ENCODE data around the gene CASP6. TPM values are rescaled to one million over a fixed set of nuclear protein-coding genes. Genes with fewer than 3 reads are reported as not detected.

CASP6 gene
- total and polyA plus RNA-seq, 3 experiments from 2014 or later = 14.9 to 61.0 (median 15.4) TPM

- Mint-ChIP-seq H3K9me3 (no peaks in the 10 kb centered on the region), H3K27me3 (no peaks in the 10 kb centered on the region), H3K4me1 (peaks cover 27 to 51% (median 34%) of the 10 kb centered on the region in 3 donors), H3K4me3 (no peak overlapping the region), H3K36me3 (peaks cover 0 to 61% (median 4%) of the 10 kb centered on the region in 3 donors), H3K27ac (peak overlapping the region in 4 of 8 donors; percentile 17 to 59 (median 32))
- POLR2A ChIA-PET = no interaction called here
- Histone ChIP-seq H3K27ac (ENCODE audit: low read depth, low read length) (no peak overlapping the region), H3K9me3 (ENCODE audit: low read length) (no peaks in the 10 kb centered on the region), H3K27me3 (ENCODE audit: insufficient read depth, low read length, poor library complexity, severe bottlenecking) (no peaks in the 10 kb centered on the region), H3K36me3 (ENCODE audit: insufficient read depth, low read length) (peaks cover 5% of the 10 kb centered on the region), H3K4me1 (ENCODE audit: insufficient read depth, low read length) (peaks cover 19% of the 10 kb centered on the region), H3K4me3 (ENCODE audit: low read length) (no peak overlapping the region)
- no peak for DNase-seq
- CTCF ChIA-PET = interaction anchor here (1.1 to 1.5 kb wide), 2 partner anchors 12 to 14 kb away, joined by 3 read pairs; no protein-coding TSS in a partner anchor
These were observed 41.1 kb downstream of the CASP6 start for GRCh38 chr4:109662116-109662515.

DNA sequence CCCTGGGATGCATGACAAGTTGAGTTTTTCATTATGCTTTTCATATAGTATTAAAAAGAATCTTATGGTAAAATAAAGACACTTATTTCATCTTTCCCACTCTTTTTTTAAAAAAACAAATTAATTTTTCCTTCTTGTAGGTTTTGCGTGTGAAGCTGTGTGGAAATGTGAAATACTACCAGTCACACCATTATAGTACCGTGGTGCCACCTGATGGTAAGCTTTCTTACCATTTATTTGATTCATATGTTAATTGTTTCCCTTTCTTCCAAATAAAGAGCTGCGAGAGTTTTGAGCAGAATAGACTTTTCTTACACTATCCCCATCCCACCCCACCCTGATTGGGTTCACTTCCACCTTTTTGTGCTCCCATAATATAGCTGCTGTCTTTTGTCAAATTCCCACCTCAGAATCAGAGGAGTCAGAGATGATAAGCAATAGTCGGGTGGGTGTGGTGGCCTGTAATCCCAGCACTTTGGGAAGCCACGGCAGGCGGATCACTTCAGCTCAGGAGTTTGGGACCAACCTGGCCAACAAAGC is 44.3 kb downstream of the CASP6 start:
- H3K4me1 Mint-ChIP-seq = peaks cover 30 to 55% (median 30%) of the 10 kb centered on the region in 3 donors
- Histone ChIP-seq H3K27me3 (ENCODE audit: insufficient read depth, low read length, poor library complexity, severe bottlenecking) (no peaks in the 10 kb centered on the region), H3K4me3 (ENCODE audit: low read length) (no peak overlapping the region), H3K27ac (ENCODE audit: low read depth, low read length) (no peak overlapping the region), H3K4me1 (ENCODE audit: insufficient read depth, low read length) (peaks cover 21% of the 10 kb centered on the region), H3K9me3 (ENCODE audit: low read length) (no peaks in the 10 kb centered on the region), H3K36me3 (ENCODE audit: insufficient read depth, low read length) (peaks cover 5% of the 10 kb centered on the region)
- CTCF ChIA-PET = interaction anchor here (0.7 to 1.6 kb wide), 4 partner anchors 97 to 226 kb away, joined by 4 to 6 read pairs (median 4); partner anchors contain the start of gene MCUB
- POLR2A ChIA-PET = interaction anchor here (1.1 kb wide), 1 partner anchor 99 kb away, joined by 7 read pairs; the partner anchor contains the start of gene MCUB
- H3K9me3 Mint-ChIP-seq = no peaks in the 10 kb centered on the region
- no peaks in the 10 kb centered on the region for H3K27me3 Mint-ChIP-seq
- no peak overlapping the region for H3K4me3 Mint-ChIP-seq
- H3K36me3 Mint-ChIP-seq = peaks cover 0 to 44% (median 2%) of the 10 kb centered on the region in 3 donors
- peak in 1 of 5 donors; percentile 29 for DNase-seq
- H3K27ac Mint-ChIP-seq = peak overlapping the region in 2 of 8 donors; percentile 27 to 29

DNA sequence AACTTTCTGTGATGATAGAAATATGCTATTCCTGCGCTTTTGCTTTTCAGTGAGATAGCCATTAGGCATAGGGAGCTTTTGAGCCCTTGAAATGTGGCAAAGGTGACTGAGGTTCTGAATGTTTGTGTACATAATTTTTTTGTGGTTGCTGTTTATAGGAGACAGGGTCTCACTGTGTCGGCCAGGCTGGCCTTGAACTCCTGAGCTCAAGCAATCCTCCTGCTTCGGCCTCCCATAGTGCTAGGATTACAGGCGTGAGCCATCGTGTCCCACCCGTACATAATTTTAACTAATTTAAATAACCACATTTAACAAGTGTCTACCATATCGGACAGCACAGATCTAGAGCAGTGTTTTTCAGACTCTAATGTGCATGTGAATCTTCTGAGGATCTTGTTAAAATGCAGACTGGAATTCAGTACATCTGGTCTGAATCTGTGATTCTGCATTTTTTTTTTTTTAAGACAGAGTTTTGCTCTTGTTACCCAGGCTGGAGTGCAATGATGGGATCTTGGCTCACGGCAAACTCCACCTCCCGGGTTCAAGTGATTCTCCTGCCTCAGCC is 45.3 kb downstream of the CASP6 start:
- Histone ChIP-seq H3K27me3 (ENCODE audit: insufficient read depth, low read length, poor library complexity, severe bottlenecking) (no peaks in the 10 kb centered on the region), H3K4me1 (ENCODE audit: insufficient read depth, low read length) (peaks cover 21% of the 10 kb centered on the region), H3K9me3 (ENCODE audit: low read length) (no peaks in the 10 kb centered on the region), H3K27ac (ENCODE audit: low read depth, low read length) (no peak overlapping the region), H3K36me3 (ENCODE audit: insufficient read depth, low read length) (peaks cover 5% of the 10 kb centered on the region), H3K4me3 (ENCODE audit: low read length) (no peak overlapping the region)
- peak overlapping the region in 6 of 8 donors; percentile 3 to 68 (median 24) for H3K27ac Mint-ChIP-seq
- no peak overlapping the region for H3K4me3 Mint-ChIP-seq
- H3K4me1 Mint-ChIP-seq = peaks cover 27 to 58% (median 30%) of the 10 kb centered on the region in 3 donors
- ChIA-PET POLR2A (no interaction called here), CTCF (interaction anchor here (0.7 to 1.6 kb wide), 3 partner anchors 96 to 225 kb away, joined by 4 to 5 read pairs (median 4); partner anchors contain the start of gene MCUB)
- DNase-seq = no peak
- H3K9me3 Mint-ChIP-seq = peaks cover 0 to 3% (median 0%) of the 10 kb centered on the region in 5 donors
- no peaks in the 10 kb centered on the region for H3K27me3 Mint-ChIP-seq
- peaks cover 4 to 40% (median 4%) of the 10 kb centered on the region in 3 donors for H3K36me3 Mint-ChIP-seq

- ChIA-PET CTCF (interaction anchor here (1.0 to 1.7 kb wide), 3 partner anchors 10 to 222 kb away, joined by 3 to 5 read pairs (median 3); partner anchors contain the start of gene SEC24B), POLR2A (no interaction called here)
- H3K36me3 Mint-ChIP-seq = peaks cover 5 to 39% (median 25%) of the 10 kb centered on the region in 3 donors
- Histone ChIP-seq H3K27ac (ENCODE audit: low read depth, low read length) (no peak overlapping the region), H3K4me3 (ENCODE audit: low read length) (no peak overlapping the region), H3K27me3 (ENCODE audit: insufficient read depth, low read length, poor library complexity, severe bottlenecking) (no peaks in the 10 kb centered on the region), H3K9me3 (ENCODE audit: low read length) (peaks cover 8% of the 10 kb centered on the region), H3K4me1 (ENCODE audit: insufficient read depth, low read length) (peaks cover 40% of the 10 kb centered on the region), H3K36me3 (ENCODE audit: insufficient read depth, low read length) (peaks cover 4% of the 10 kb centered on the region)
- no peak for DNase-seq
- no peaks in the 10 kb centered on the region for H3K27me3 Mint-ChIP-seq
- peak overlapping the region in 4 of 8 donors; percentile 13 to 68 (median 63) for H3K27ac Mint-ChIP-seq
- H3K4me1 Mint-ChIP-seq = peaks cover 30 to 61% (median 37%) of the 10 kb centered on the region in 3 donors
- peak overlapping the region in 1 of 7 donors; percentile 6 for H3K4me3 Mint-ChIP-seq
- peaks cover 4 to 11% (median 9%) of the 10 kb centered on the region in 5 donors for H3K9me3 Mint-ChIP-seq
These were observed 47.8 kb downstream of the CASP6 start for GRCh38 chr4:109655396-109655795.

- peaks cover 5 to 38% (median 23%) of the 10 kb centered on the region in 3 donors for H3K4me1 Mint-ChIP-seq
These were observed 53.4 kb downstream of the CASP6 start for GRCh38 chr4:109649872-109650271.

DNA sequence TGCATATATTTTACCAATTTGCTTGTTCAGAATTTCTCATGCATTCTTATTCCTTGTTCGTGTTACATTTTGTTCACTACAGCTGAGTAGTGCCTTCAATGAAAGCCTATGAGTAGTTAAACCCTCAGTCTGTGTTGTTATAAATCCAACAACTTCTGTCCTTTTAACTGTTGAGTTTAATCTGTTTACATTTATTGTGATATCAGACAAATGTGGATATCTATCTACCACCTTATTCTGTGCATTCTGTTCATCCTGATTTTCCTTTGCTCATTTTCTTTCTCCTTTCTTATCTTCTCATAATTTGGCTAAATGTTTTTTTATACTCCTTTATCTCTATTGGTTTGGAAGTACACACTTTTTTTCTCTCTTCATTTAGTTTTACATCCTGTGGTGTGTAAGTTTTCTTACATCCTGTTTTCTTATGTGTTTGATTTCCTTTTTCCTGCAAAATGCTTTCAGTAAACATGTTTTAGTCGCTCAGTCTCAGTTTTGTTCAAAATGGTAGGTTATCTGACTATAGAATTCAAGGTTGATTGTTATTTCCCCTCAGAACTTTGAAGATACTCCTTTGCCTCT is 54.2 kb downstream of the CASP6 start:
- peaks cover 79% of the 10 kb centered on the region for H3K4me1 ChIP-seq (ENCODE audit: insufficient read depth, low read length)
- Mint-ChIP-seq H3K4me1 (peaks cover 0 to 34% (median 18%) of the 10 kb centered on the region in 3 donors), H3K9me3 (peaks cover 4 to 16% (median 9%) of the 10 kb centered on the region in 5 donors), H3K27me3 (no peaks in the 10 kb centered on the region), H3K36me3 (peaks cover 5 to 27% (median 21%) of the 10 kb centered on the region in 3 donors), H3K4me3 (peak overlapping the region; percentile 34 to 86 (median 67)), H3K27ac (peak overlapping the region in 7 of 8 donors; percentile 49 to 96 (median 88))
- peaks cover 8% of the 10 kb centered on the region for H3K9me3 ChIP-seq (ENCODE audit: low read length)
- no peaks in the 10 kb centered on the region for H3K36me3 ChIP-seq (ENCODE audit: insufficient read depth, low read length)
- ChIA-PET POLR2A (interaction anchor here (0.6 to 2.8 kb wide), 8 partner anchors 12 to 211 kb away, joined by 3 to 49 read pairs (median 5); partner anchors contain the start of genes CASP6 and MCUB), CTCF (interaction anchor here (0.9 to 1.0 kb wide), 3 partner anchors 12 to 89 kb away, joined by 3 to 4 read pairs (median 3); partner anchors contain the start of gene MCUB)
- peak in 2 of 5 donors; percentile 15 to 55 for DNase-seq
- H3K27ac ChIP-seq (ENCODE audit: low read depth, low read length) = no peak overlapping the region
- no peaks in the 10 kb centered on the region for H3K27me3 ChIP-seq (ENCODE audit: insufficient read depth, low read length, poor library complexity, severe bottlenecking)
- H3K4me3 ChIP-seq (ENCODE audit: low read length) = peak overlapping the region; percentile 50

More at GRCh38 chr4:109649872-109650271, 53.4 kb downstream of the CASP6 start:
- ChIA-PET CTCF (no interaction called here), POLR2A (interaction anchor here (0.6 to 2.8 kb wide), 2 partner anchors 62 to 90 kb away, joined by 3 to 49 read pairs; partner anchors contain the start of gene MCUB)
- Mint-ChIP-seq H3K9me3 (peaks cover 4 to 16% (median 9%) of the 10 kb centered on the region in 5 donors), H3K36me3 (peaks cover 3 to 27% (median 24%) of the 10 kb centered on the region in 3 donors), H3K27ac (peak overlapping the region in 7 of 8 donors; percentile 28 to 94 (median 67)), H3K27me3 (no peaks in the 10 kb centered on the region), H3K4me3 (peak overlapping the region in 6 of 7 donors; percentile 20 to 86 (median 58))
- Histone ChIP-seq H3K27me3 (ENCODE audit: insufficient read depth, low read length, poor library complexity, severe bottlenecking) (no peaks in the 10 kb centered on the region), H3K27ac (ENCODE audit: low read depth, low read length) (no peak overlapping the region), H3K9me3 (ENCODE audit: low read length) (peaks cover 8% of the 10 kb centered on the region), H3K4me1 (ENCODE audit: insufficient read depth, low read length) (peaks cover 74% of the 10 kb centered on the region), H3K36me3 (ENCODE audit: insufficient read depth, low read length) (no peaks in the 10 kb centered on the region), H3K4me3 (ENCODE audit: low read length) (peak overlapping the region; percentile 0)
- peak in 1 of 5 donors; percentile 3 for DNase-seq

- peak overlapping the region; percentile 50 for H3K4me3 ChIP-seq (ENCODE audit: low read length)
- H3K27ac ChIP-seq (ENCODE audit: low read depth, low read length) = peak overlapping the region; percentile 32
- H3K4me1 ChIP-seq (ENCODE audit: insufficient read depth, low read length) = peaks cover 80% of the 10 kb centered on the region
- no peaks in the 10 kb centered on the region for H3K36me3 ChIP-seq (ENCODE audit: insufficient read depth, low read length)
- no peaks in the 10 kb centered on the region for H3K27me3 ChIP-seq (ENCODE audit: insufficient read depth, low read length, poor library complexity, severe bottlenecking)
- Mint-ChIP-seq H3K9me3 (peaks cover 4 to 16% (median 9%) of the 10 kb centered on the region in 5 donors), H3K36me3 (peaks cover 5 to 26% (median 17%) of the 10 kb centered on the region in 3 donors), H3K4me3 (peak overlapping the region; percentile 40 to 86 (median 66)), H3K27me3 (no peaks in the 10 kb centered on the region), H3K27ac (peak overlapping the region in 7 of 8 donors; percentile 83 to 96 (median 89)), H3K4me1 (peaks cover 0 to 37% (median 17%) of the 10 kb centered on the region in 3 donors)
- ChIA-PET POLR2A (interaction anchor here (0.6 to 2.8 kb wide), 12 partner anchors 11 to 1592 kb away, joined by 3 to 49 read pairs (median 5); partner anchors contain the start of genes CASP6 and MCUB), CTCF (interaction anchor here (0.9 to 1.0 kb wide), 4 partner anchors 13 to 89 kb away, joined by 3 to 4 read pairs (median 3); partner anchors contain the start of gene MCUB)
- DNase-seq = peak in 2 of 5 donors; percentile 75 to 84
- H3K9me3 ChIP-seq (ENCODE audit: low read length) = peaks cover 8% of the 10 kb centered on the region
These were observed 54.8 kb downstream of the CASP6 start for GRCh38 chr4:109648266-109648996.

Data from CD8-positive, alpha-beta memory T cell (primary cell).